Measurements from ENCODE around the gene CFAP210. TPM values are rescaled to one million over a fixed set of nuclear protein-coding genes. Genes with fewer than 3 reads are reported as not detected.

CFAP210 gene
- total RNA-seq, 1 donor from 2014 or later, result 1.2 TPM

- Mint-ChIP-seq H3K9me3 (no peaks in the 10 kb centered on the region), H3K4me3 (peak overlapping the region; percentile 93), H3K27me3 (ENCODE audit: insufficient read depth, low read depth) (peaks cover 4% of the 10 kb centered on the region), H3K36me3 (peaks cover 15% of the 10 kb centered on the region), H3K4me1 (peaks cover 36% of the 10 kb centered on the region), H3K27ac (peak overlapping the region; percentile 76)
- Histone ChIP-seq H3K4me3 (peak overlapping the region; percentile 94), H4K20me1 (ENCODE audit: low read depth) (peaks cover 34% of the 10 kb centered on the region), H3K27ac (no peak overlapping the region), H3K4me1 (peaks cover 28% of the 10 kb centered on the region), H3K27me3 (peaks cover 19% of the 10 kb centered on the region), H3K9ac (peak overlapping the region; percentile 74), H3K79me2 (ENCODE audit: low read depth) (peaks cover 48% of the 10 kb centered on the region), H2AFZ (replicated peaks) (peak overlapping the region; percentile 81), H3F3A (ENCODE audit: low read depth) (peaks cover 24% of the 10 kb centered on the region), H3K9me3 (ENCODE audit: low read depth) (no peaks in the 10 kb centered on the region), H3K36me3 (no peaks in the 10 kb centered on the region), H3K4me2 (peak overlapping the region; percentile 100)
- peak; percentile 73 for DNase-seq (ENCODE audit: low spot score)
- TF ChIP-seq EZH2phosphoT487 (IDR thresholded peaks at IDR 0.05) (no peak), EZH2 (IDR thresholded peaks at IDR 0.05) (no peak), CTCF (IDR thresholded peaks at IDR 0.05) (no peak)
Observed at GRCh38 chr2:169734169-169734847, 40.1 kb upstream of the CFAP210 start.

- Histone ChIP-seq H3K27me3 (peaks cover 19% of the 10 kb centered on the region), H3K79me2 (ENCODE audit: low read depth) (peaks cover 35% of the 10 kb centered on the region), H3K4me2 (peak overlapping the region; percentile 83), H3K4me3 (peak overlapping the region; percentile 94), H4K20me1 (ENCODE audit: low read depth) (peaks cover 30% of the 10 kb centered on the region), H3K9me3 (ENCODE audit: low read depth) (no peaks in the 10 kb centered on the region), H3K27ac (no peak overlapping the region), H3K4me1 (peaks cover 28% of the 10 kb centered on the region), H3K36me3 (no peaks in the 10 kb centered on the region), H3F3A (ENCODE audit: low read depth) (peaks cover 24% of the 10 kb centered on the region), H2AFZ (replicated peaks) (peak overlapping the region; percentile 83), H3K9ac (no peak overlapping the region)
- Mint-ChIP-seq H3K36me3 (peaks cover 8% of the 10 kb centered on the region), H3K27ac (peak overlapping the region; percentile 97), H3K27me3 (ENCODE audit: insufficient read depth, low read depth) (peaks cover 4% of the 10 kb centered on the region), H3K4me3 (peak overlapping the region; percentile 97), H3K9me3 (no peaks in the 10 kb centered on the region), H3K4me1 (peaks cover 32% of the 10 kb centered on the region)
- no peak for TF ChIP-seq EZH2phosphoT487 (IDR thresholded peaks at IDR 0.05)
- no peak for DNase-seq (ENCODE audit: low spot score)
Observed at GRCh38 chr2:169732583-169733358, 38.6 kb upstream of the CFAP210 start.

- Histone ChIP-seq H3K36me3 (no peaks in the 10 kb centered on the region), H3K79me2 (ENCODE audit: low read depth) (peaks cover 29% of the 10 kb centered on the region), H3K4me3 (no peak overlapping the region), H3K4me1 (peaks cover 25% of the 10 kb centered on the region), H4K20me1 (ENCODE audit: low read depth) (peaks cover 25% of the 10 kb centered on the region), H3F3A (ENCODE audit: low read depth) (peaks cover 24% of the 10 kb centered on the region), H3K9me3 (ENCODE audit: low read depth) (no peaks in the 10 kb centered on the region), H2AFZ (replicated peaks) (no peak overlapping the region), H3K4me2 (no peak overlapping the region), H3K9ac (no peak overlapping the region), H3K27ac (no peak overlapping the region), H3K27me3 (peaks cover 19% of the 10 kb centered on the region)
- Mint-ChIP-seq H3K4me1 (peaks cover 29% of the 10 kb centered on the region), H3K9me3 (no peaks in the 10 kb centered on the region), H3K27ac (peak overlapping the region; percentile 23), H3K36me3 (peaks cover 6% of the 10 kb centered on the region), H3K4me3 (peak overlapping the region; percentile 68), H3K27me3 (ENCODE audit: insufficient read depth, low read depth) (peaks cover 3% of the 10 kb centered on the region)
- TF ChIP-seq EZH2phosphoT487 (IDR thresholded peaks at IDR 0.05) (no peak), CTCF (IDR thresholded peaks at IDR 0.05) (no peak), EZH2 (IDR thresholded peaks at IDR 0.05) (no peak)
- DNase-seq (ENCODE audit: low spot score), result no peak
Observed at GRCh38 chr2:169732075-169732474, 37.9 kb upstream of the CFAP210 start.

GRCh38 chr2:169729274-169729605 is 35.0 kb upstream of the CFAP210 start:
- Histone ChIP-seq H3F3A (ENCODE audit: low read depth) (peaks cover 24% of the 10 kb centered on the region), H3K4me2 (no peak overlapping the region), H3K9ac (no peak overlapping the region), H3K27me3 (peaks cover 19% of the 10 kb centered on the region), H4K20me1 (ENCODE audit: low read depth) (no peaks in the 10 kb centered on the region), H3K9me3 (ENCODE audit: low read depth) (no peaks in the 10 kb centered on the region), H2AFZ (replicated peaks) (no peak overlapping the region), H3K27ac (no peak overlapping the region), H3K4me1 (no peaks in the 10 kb centered on the region), H3K79me2 (ENCODE audit: low read depth) (peaks cover under 1% of the 10 kb centered on the region), H3K4me3 (no peak overlapping the region), H3K36me3 (no peaks in the 10 kb centered on the region)
- H3K9me3 Mint-ChIP-seq, result no peaks in the 10 kb centered on the region
- no peak for DNase-seq (ENCODE audit: low spot score)
- peaks cover 3% of the 10 kb centered on the region for H3K27me3 Mint-ChIP-seq (ENCODE audit: insufficient read depth, low read depth)
- no peak overlapping the region for H3K4me3 Mint-ChIP-seq
- TF ChIP-seq CTCF (IDR thresholded peaks at IDR 0.05), result no peak
- no peak for TF ChIP-seq EZH2 (IDR thresholded peaks at IDR 0.05)
- TF ChIP-seq EZH2phosphoT487 (IDR thresholded peaks at IDR 0.05), result no peak
- H3K4me1 Mint-ChIP-seq, result peaks cover 6% of the 10 kb centered on the region
- no peaks in the 10 kb centered on the region for H3K36me3 Mint-ChIP-seq
- no peak overlapping the region for H3K27ac Mint-ChIP-seq
